SU-DHL-6 (cell line): ENCODE data around the gene HSD17B12.
A peak's percentile ranks its signal among the peaks of the same experiment; 100 is the strongest.

Experiments
- H2AFZ ChIP-seq: fragments of 200-600 bp; sonication (generic); 2 replicates; pipeline ENCODE4 v1.6.1; 2014; ENCODE audit warnings: low read depth, mild to moderate bottlenecking, moderate library complexity, mixed read lengths, antibody characterized with exemption, low read length; ENCODE audit not compliant: severe bottlenecking
- H3F3A ChIP-seq: fragments of 200-600 bp; shearing (Covaris generic); 2 replicates; pipeline ENCODE4 v1.6.0; 2016; ENCODE audit warnings: antibody characterized with exemption, mild to moderate bottlenecking; ENCODE audit not compliant: insufficient read depth
- H3K27ac ChIP-seq: fragments of 200-600 bp; sonication (generic); 2 replicates; pipeline ENCODE4 v1.5.1; 2016; ENCODE audit warnings: low read depth, mild to moderate bottlenecking, low read length, moderate library complexity, mixed read lengths
- H3K27me3 ChIP-seq: fragments of 200-600 bp; sonication (generic), shearing (Covaris generic); 2 replicates; pipeline ENCODE4 v1.6.0; 2014; ENCODE audit warnings: mild to moderate bottlenecking, low read length
- H3K36me3 ChIP-seq: fragments of 200-600 bp; sonication (generic); 2 replicates; pipeline ENCODE4 v1.6.1; 2014; ENCODE audit warnings: mild to moderate bottlenecking, low read length, mixed read lengths
- H3K4me2 ChIP-seq: fragments of 300-600, 200-600 bp; shearing (Covaris generic), sonication (generic); 2 replicates; pipeline ENCODE4 v1.6.0; 2014; ENCODE audit warnings: low read length, low read depth, mild to moderate bottlenecking; ENCODE audit not compliant: poor library complexity, severe bottlenecking
- H3K4me3 ChIP-seq: fragments of 200-600 bp; sonication (generic); 2 replicates; pipeline ENCODE4 v1.5.1; 2014; ENCODE audit warnings: antibody characterized with exemption, low read length, mild to moderate bottlenecking, mixed read lengths; ENCODE audit not compliant: insufficient read depth, poor library complexity, severe bottlenecking
- H3K79me2 ChIP-seq: fragments of 200-600 bp; sonication (generic); 2 replicates; pipeline ENCODE4 v1.6.1; 2014; ENCODE audit warnings: mild to moderate bottlenecking, low read length, moderate library complexity; ENCODE audit not compliant: insufficient read depth
- H3K9ac ChIP-seq: fragments of 200-600 bp; sonication (generic); 2 replicates; pipeline ENCODE4 v1.7.0; 2014; ENCODE audit warnings: mild to moderate bottlenecking, low read length
- H3K9me2 ChIP-seq: fragments of 200-600 bp; sonication (generic); replicated peaks from 2 replicates; pipeline ENCODE4 v1.6.1; 2014; ENCODE audit warnings: low read length; ENCODE audit not compliant: insufficient read depth
- H3K9me3 ChIP-seq: fragments of 200-600 bp; sonication (generic); 2 replicates; pipeline ENCODE4 v1.6.1; 2014; ENCODE audit warnings: low read length, mixed read lengths; ENCODE audit not compliant: insufficient read depth
- H4K20me1 ChIP-seq: fragments of 200-600 bp; sonication (generic); 2 replicates; pipeline ENCODE4 v1.6.1; 2014; ENCODE audit warnings: low read depth, mild to moderate bottlenecking, antibody characterized with exemption, low read length, moderate library complexity, mixed read lengths
- EZH2phosphoT487 ChIP-seq: fragments of 200-600 bp; sonication (generic), shearing (Covaris generic); conservative IDR thresholded peaks from 2 replicates; pipeline ENCODE4 v1.6.1; 2018; ENCODE audit warnings: mild to moderate bottlenecking, antibody characterized with exemption, low read length, moderate library complexity, mixed read lengths
- TF ChIP-seq, protein P1 (sequence below): fragments of 200-600 bp; sonication (generic); IDR thresholded peaks from one replicate; pipeline ENCODE4 v1.5.1; 2017; ENCODE audit warnings: antibody characterized with exemption, mild to moderate bottlenecking, low read length, moderate library complexity; ENCODE audit not compliant: insufficient read depth, poor library complexity, severe bottlenecking

Gene HSD17B12

DNA sequence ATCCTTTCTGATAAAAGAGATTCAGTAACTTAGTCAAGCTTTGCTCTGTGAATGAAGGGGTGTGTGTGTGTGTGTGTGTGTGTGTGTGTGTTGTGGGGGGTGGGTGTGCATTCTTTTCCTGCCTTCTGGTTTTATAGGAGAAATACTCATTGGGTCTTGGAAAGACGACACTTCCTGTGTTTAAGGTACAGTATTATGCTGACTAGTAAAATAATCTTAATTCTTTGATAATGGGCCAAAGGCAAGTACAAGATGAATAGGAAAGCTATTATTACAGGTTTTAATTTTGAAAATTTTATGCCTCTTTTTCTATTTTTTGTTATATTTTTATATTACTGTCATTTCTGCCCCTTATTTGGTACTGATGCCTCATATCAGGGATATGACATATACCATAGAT is 26.1 kb downstream of the HSD17B12 start:
- Histone ChIP-seq H3K27ac (no peak overlapping the region), H3K4me3 (no peak overlapping the region), H3K9me2 (no peaks in the 10 kb centered on the region), H3K9me3 (no peaks in the 10 kb centered on the region), H3F3A (0 out of 2 replicates have a peak, but pooled peaks cover 5% of the 10 kb centered on the region), H3K36me3 (no peaks in the 10 kb centered on the region), H3K9ac (no peak overlapping the region), H3K4me2 (no peak overlapping the region), H3K79me2 (peaks cover 96% of the 10 kb centered on the region), H4K20me1 (peaks cover 3% of the 10 kb centered on the region; the same call in 1 of the 2 replicates), H2AFZ (no peak overlapping the region), H3K27me3 (no peaks in the 10 kb centered on the region)
- TF ChIP-seq, protein P1, sequence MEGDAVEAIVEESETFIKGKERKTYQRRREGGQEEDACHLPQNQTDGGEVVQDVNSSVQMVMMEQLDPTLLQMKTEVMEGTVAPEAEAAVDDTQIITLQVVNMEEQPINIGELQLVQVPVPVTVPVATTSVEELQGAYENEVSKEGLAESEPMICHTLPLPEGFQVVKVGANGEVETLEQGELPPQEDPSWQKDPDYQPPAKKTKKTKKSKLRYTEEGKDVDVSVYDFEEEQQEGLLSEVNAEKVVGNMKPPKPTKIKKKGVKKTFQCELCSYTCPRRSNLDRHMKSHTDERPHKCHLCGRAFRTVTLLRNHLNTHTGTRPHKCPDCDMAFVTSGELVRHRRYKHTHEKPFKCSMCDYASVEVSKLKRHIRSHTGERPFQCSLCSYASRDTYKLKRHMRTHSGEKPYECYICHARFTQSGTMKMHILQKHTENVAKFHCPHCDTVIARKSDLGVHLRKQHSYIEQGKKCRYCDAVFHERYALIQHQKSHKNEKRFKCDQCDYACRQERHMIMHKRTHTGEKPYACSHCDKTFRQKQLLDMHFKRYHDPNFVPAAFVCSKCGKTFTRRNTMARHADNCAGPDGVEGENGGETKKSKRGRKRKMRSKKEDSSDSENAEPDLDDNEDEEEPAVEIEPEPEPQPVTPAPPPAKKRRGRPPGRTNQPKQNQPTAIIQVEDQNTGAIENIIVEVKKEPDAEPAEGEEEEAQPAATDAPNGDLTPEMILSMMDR: no peak
- no peak for TF ChIP-seq EZH2phosphoT487

DNA sequence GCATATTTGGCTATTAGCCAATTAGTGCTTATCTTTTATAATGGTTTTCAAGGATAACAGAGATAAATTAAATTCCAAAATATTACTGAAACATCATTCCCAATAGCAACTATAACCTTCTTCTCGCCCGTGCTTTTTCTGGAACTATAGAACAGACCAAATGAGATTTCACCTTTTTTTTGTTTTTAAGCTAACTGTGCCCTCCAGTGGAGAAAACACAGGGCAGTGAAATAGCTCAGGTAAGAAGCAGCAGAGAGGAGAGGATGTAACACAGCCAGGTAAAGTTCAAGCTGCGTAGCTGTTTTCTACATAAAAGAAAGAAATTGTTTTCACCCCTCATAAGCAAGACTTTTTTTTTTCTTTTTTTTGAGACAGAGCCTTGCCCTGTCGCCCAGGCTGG is 28.2 kb downstream of the HSD17B12 start:
- H3K4me3 ChIP-seq: no peak overlapping the region

DNA sequence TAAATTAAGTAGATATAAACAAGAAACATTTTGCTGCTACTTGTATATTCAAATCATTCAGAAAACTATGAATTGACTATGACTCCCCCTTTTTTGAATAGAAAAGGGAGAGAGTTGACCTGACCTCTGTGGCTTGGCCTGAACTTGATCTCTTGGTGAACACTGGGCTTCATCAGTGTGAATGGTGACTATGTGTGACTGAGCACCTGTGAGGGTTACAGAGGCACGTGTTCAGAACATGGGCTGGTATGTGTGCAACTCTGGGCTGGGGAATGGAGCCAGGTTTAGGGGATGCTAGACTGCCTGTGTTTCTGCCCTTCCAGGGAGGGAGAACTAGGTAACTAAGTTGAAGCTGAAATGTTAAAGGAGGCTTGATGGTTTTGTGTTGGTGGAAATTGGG is 29.2 kb downstream of the HSD17B12 start:
- no peaks in the 10 kb centered on the region for H3K36me3 ChIP-seq
- no peaks in the 10 kb centered on the region for H3K9me3 ChIP-seq
- no peak overlapping the region for H3K4me2 ChIP-seq
- H3K4me3 ChIP-seq: no peak overlapping the region
- H4K20me1 ChIP-seq: peaks cover 3% of the 10 kb centered on the region; the same call in 1 of the 2 replicates
- H3K79me2 ChIP-seq: peaks cover 81% of the 10 kb centered on the region
- H2AFZ ChIP-seq: no peak overlapping the region
- no peak for TF ChIP-seq EZH2phosphoT487
- TF ChIP-seq, protein P1: no peak
- no peak overlapping the region for H3K9ac ChIP-seq
- H3F3A ChIP-seq: 0 out of 2 replicates have a peak, but pooled peaks cover 5% of the 10 kb centered on the region
- no peaks in the 10 kb centered on the region for H3K9me2 ChIP-seq
- H3K27ac ChIP-seq: no peak overlapping the region
- no peaks in the 10 kb centered on the region for H3K27me3 ChIP-seq

More for the DNA sequence above, 28.2 kb downstream of the HSD17B12 start:
- H3K9ac ChIP-seq: no peak overlapping the region
- H3K27me3 ChIP-seq: no peaks in the 10 kb centered on the region
- peaks cover 3% of the 10 kb centered on the region; the same call in 1 of the 2 replicates for H4K20me1 ChIP-seq
- no peak overlapping the region for H2AFZ ChIP-seq
- H3K36me3 ChIP-seq: no peaks in the 10 kb centered on the region
- peaks cover 87% of the 10 kb centered on the region for H3K79me2 ChIP-seq
- H3K9me3 ChIP-seq: no peaks in the 10 kb centered on the region
- H3K4me2 ChIP-seq: no peak overlapping the region
- no peak for TF ChIP-seq EZH2phosphoT487
- TF ChIP-seq, protein P1: peak; percentile 29
- 0 out of 2 replicates have a peak, but pooled peaks cover 5% of the 10 kb centered on the region for H3F3A ChIP-seq
- no peaks in the 10 kb centered on the region for H3K9me2 ChIP-seq
- H3K27ac ChIP-seq: no peak overlapping the region
